HEK293T (cell line): ENCODE data around the gene CLDN16.

Experiments used
- BHLHE40 ChIP-seq: fragments of 450-650 bp; IDR thresholded peaks from 2 replicates; pipeline ENCODE4 v1.6.1; 2016; ENCODE audit warnings: mild to moderate bottlenecking, moderate library complexity, borderline replicate concordance
- SP1 ChIP-seq: fragments of 450-650 bp; IDR thresholded peaks from 2 replicates; pipeline ENCODE4 v1.6.1; 2017
- ZNF384 ChIP-seq: fragments of 450-650 bp; IDR thresholded peaks from 2 replicates; pipeline ENCODE4 v1.6.1; 2016
- TF ChIP-seq, protein P1 (sequence below): fragments of 450-650 bp; IDR thresholded peaks from 2 replicates; pipeline ENCODE4 v1.6.1; 2016

DNA sequence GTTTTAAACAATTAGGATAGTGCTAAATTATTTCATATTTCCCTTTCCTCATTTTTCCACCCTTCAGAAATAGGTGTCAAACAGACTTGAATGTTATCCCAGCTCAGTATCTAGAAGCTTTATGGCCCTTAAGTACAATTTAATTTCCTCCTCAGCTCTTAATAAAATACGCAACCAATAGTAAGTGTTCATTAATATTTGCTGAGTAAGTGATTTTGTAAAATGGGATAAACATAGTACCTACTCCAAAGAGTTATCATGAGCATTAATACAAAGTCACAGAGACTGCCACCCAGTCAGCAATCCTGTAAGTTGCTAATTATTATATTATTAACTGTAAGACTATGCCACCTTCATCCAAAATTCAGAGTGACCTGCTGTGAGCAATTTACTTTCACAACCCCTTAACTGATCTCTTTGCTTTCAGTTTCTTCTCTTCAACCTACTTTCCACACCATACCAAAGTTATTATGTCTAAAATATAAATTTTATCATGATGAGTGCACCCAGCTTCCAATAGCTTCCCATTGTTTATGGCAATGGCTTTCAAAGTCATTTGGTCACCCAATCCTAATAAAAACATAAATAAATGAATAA is 35.0 kb upstream of the CLDN16 start:
- TF ChIP-seq SP1 = no peak
- TF ChIP-seq BHLHE40 = no peak
- TF ChIP-seq, protein P1, sequence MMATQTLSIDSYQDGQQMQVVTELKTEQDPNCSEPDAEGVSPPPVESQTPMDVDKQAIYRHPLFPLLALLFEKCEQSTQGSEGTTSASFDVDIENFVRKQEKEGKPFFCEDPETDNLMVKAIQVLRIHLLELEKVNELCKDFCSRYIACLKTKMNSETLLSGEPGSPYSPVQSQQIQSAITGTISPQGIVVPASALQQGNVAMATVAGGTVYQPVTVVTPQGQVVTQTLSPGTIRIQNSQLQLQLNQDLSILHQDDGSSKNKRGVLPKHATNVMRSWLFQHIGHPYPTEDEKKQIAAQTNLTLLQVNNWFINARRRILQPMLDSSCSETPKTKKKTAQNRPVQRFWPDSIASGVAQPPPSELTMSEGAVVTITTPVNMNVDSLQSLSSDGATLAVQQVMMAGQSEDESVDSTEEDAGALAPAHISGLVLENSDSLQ = no peak
- no peak for TF ChIP-seq ZNF384
